OCI-M2 (cell line): ENCODE measurements around the gene OR10J4.
"Not testable (repeated sequence)": the region's sequence is repeated elsewhere in the genome, so short reads cannot be mapped to it uniquely, and the experiment has no call there.

Source experiments
- DNase-seq: peaks from one replicate; lab custom pipeline; 2025; ENCODE audit not compliant: unreplicated experiment; lab: John Stamatoyannopoulos, UW

OR10J4 gene

DNA sequence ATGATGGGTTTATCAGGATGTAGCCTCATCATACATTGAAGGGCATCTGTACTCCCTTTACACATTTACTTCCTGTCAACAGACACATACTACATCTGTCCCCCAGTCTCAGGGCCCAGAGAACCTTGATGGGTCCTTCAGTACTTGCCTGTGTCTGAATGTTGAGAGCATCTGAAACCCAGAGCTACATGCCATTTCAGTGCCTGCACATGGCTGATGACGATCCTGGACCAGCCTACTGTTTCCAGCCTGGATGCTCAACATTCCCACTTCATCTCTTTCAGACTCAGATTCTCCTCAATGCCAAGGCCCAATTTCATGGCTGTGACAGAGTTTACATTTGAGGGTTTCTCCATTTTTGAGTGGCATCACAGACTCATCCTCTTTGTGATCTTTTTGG lies at the start of gene OR10J4:
Gene OR10J4, plus strand, starts transcription at position 301 of the 400 bp plus-strand sequence.
- DNase-seq = no peak

DNA sequence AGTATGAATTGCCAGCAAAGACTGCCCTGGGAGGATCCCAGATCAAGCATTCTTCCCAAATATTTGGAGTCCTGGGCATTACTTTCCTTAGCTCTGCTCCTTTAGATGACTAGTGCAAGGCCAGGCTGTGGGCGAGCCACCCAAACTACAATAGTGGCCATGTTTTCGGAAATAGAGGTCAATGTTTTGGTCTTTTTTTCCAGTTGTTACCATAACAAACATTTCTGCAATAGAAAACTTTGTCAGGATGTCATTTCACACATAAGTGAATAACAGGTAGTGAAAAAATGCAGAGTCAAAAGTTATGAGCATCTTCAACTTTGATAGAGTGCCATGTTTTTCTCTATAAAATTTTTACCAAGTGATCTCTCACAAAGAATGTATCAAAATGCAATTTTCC lies 25.2 kb upstream of the OR10J4 start:
- no peak for DNase-seq

DNA sequence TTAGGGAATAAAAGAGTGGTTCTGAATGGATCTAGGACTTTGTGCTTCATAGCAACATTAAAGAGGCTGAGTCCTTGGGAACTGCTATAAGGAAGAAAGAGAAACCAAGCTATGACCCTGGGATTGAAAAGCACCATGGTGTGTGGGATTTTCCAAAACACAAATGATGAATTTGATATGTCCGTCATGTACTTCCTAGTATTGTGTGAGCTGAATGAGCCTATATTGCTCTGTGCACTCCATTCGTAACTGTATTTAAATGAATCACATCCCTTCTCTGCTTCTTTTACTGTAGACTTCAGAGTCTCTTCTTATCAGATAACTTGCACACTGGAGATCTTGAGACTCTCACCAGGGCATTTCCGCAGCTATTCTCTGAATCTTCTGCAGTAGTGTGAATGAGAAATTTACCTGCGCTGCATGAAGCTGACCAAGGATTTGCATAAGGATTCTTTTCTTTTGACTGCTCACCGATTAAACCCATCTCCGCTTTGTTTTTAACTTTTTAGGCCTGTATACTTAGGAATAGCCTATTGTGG lies 23.1 kb upstream of the OR10J4 start:
- no peak for DNase-seq

- DNase-seq = no peak
These were observed 10.2 kb upstream of the OR10J4 start for GRCh38 chr1:159421821-159422220.

DNA sequence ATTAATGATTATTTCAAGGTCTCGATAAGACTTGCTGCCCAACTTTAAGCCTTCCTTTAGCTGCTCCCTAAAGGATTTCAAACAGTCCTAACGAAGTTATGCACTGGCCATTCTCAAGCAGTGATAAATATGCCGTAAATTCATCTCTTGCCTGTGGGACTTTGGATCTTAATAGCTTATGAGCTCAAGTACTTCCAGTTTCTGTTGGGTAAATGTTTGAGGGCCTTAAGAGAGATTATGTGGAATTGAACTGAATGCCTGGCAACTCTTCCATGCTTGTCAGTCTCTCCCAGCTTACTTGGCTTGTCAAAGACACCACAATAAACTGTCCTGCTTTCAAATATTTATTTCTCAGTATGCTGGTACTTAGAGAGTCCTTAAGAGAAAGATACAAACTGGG lies 3.5 kb upstream of the OR10J4 start:
- no peak for DNase-seq

GRCh38 chr1:159429074-159429861 lies 2.7 kb upstream of the OR10J4 start:
- DNase-seq = no peak

- no peak for DNase-seq
These were observed 1.0 kb upstream of the OR10J4 start for GRCh38 chr1:159430985-159431384.

DNA sequence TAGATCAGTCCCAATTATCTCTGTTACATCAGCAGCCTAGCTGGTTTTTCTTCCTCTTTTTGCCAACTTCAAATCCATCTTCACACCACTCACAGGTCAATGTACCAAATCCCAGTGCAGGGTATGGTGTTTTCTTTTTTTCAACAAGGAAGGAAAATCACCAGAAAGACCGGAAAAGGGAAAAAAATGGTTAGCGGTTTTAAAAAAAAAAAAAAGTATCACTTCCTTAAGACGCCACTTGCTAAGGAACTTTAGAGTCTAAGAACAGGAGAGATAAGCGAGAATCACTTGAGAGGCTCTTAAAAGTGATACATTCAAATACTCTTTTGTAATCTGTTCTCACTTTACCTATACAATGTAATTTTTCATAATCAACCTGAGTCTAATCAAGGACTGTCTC lies 4.5 kb downstream of the OR10J4 start:
- DNase-seq = no peak

GRCh38 chr1:159439422-159439821 lies 7.4 kb downstream of the OR10J4 start, which contains the start of gene OR10J1:
TSS of gene OR10J1 (plus strand) at chr1:159439722. CDS start at chr1:159439792, 70 bp downstream.
- no peak for DNase-seq

DNA sequence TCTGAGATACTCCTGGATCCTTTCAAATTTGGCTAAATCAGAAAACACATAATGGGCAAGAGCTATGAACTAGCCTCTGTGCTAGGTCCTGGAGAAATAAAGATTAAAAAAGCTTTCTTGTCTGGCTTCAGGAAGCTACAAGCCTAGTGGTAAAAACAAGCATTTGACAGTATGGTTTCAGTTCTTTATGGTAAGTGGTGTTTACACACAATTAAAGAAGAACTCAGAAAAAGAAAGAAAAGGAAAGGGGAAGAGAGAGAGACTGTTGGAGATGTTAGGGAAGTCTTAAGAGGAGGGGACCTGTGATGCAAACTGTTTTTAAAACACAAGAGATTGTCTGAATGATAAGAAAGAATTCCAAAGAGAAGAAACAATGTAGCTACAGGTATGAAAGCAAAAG lies 9.4 kb downstream of the OR10J4 start:
- DNase-seq = no peak

DNA sequence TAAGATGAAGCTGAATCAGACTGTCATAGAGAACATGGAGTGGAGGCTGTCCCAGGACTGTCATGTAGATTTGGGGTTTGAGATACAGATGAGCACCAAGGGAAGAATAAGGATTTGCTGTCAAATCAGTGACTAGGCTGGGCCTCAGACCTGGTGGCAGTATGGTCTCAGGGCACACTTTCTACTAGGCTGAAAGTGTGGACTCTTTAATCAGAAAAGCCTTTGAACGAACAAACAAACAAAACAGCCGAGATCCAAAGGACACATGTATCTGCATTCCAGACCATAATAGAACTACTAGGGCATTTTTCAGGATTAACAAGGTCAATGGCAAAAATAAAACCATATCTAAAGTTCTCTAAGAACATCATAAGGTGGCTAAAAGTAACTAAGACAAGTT lies 10.4 kb downstream of the OR10J4 start:
- DNase-seq = no peak

GRCh38 chr1:159443066-159443750 lies 11.2 kb downstream of the OR10J4 start:
- no peak for DNase-seq

- DNase-seq = no peak
These were observed 12.5 kb downstream of the OR10J4 start for GRCh38 chr1:159444511-159444910.

DNA sequence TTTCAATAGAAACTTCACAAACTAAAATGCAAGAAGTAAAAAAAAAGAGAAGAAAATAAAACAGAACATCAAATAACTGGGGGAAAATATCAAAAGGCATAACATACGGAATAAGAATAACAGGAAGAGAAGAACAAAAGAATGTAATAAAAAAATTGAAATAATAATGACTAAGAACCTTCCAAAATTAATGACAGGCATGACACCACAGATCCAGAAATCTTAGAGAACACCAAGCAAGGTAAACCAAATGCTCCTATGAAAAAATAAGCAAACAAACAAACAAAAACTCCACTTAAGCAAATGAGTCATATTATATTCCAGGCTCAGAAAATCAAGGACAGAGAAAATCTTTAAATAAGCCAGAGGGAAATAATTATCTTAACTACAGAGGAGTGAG lies 16.2 kb downstream of the OR10J4 start:
- DNase-seq = no peak

- DNase-seq = not testable (repeated sequence)
These were observed 17.6 kb downstream of the OR10J4 start for GRCh38 chr1:159449605-159450004.

- no peak for DNase-seq
These were observed 27.5 kb downstream of the OR10J4 start for GRCh38 chr1:159459551-159459950.

GRCh38 chr1:159465191-159465603 lies 33.2 kb downstream of the OR10J4 start:
- DNase-seq = no peak

DNA sequence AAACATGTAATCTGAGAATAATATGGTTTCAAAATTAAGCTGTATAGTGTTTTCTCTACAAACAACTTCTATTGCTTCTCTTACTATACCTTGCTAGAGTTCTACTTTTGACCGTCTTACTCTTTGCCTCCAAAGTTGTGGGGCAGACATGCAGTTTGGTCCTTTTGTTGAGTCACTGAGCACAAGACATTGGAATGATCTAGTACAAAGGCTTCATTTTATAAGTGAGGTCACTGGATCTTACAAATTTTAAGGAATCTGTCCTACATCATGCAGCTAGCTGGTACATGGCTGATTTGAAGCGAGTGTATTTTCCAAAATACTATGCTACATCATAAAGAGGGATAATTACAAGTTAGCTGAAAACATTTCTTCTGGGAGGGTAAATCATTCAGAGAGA lies 36.3 kb downstream of the OR10J4 start:
- DNase-seq = no peak

GRCh38 chr1:159469921-159470533 lies 38.0 kb downstream of the OR10J4 start:
- no peak for DNase-seq

DNA sequence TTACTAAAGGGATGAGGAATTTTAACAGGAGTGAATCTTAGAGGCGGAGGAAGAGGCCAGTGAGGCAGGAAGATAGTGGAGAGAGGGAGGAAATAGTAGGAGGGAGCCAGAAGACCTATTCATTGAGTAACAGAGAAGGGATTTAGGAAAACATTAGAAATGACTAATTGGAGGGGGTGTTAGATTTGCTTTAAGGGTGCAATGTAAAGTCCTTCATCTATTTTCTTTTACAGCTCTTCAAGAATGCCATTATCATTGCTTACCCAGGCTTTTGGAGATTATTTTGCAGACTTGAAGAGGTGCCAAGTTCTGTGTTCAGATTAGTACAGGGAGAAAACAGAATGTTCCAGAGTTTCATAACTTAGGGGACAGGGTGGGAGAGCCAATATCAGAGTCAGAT lies 41.3 kb downstream of the OR10J4 start:
- DNase-seq = no peak

DNA sequence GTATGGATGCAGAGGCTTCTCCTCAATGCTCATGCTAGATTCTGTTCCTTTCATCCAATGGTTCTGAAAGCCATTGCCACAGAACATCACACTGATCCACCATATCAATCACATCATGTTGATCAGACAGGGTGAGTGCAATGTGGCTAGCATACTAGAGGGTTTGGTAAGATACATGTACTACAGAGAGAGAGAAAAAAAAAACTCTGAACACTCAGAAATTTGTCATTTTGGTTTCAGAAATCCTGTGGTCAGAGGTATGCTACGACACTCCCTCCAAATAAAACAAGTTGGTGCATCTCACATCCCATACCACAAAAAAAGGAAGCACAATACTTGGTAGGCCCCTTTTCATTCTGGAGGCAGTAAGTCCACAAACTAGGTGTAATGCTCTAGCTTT lies 42.9 kb downstream of the OR10J4 start:
- DNase-seq = no peak
